Spleen (tissue), 7 donors: ENCODE data around the gene ELK1.

Source experiments
- CTCF ChIP-seq, 11 experiments: fragments of 200-600 bp in 7 of 11; fragments of 450-650 bp in 4 of 11; sonication (generic) in 4 of 11; IDR thresholded peaks in 8 of 11; conservative IDR thresholded peaks in 3 of 11; 1 replicate in 7 of 11; 2 replicates in 4 of 11; pipeline versions ENCODE4 v1.4.0 to v1.8.0; 2016 to 2021; ENCODE audit warnings: antibody characterized with exemption in 11 of 11, inconsistent platforms in 4 of 11, mild to moderate bottlenecking in 1 of 11
- POLR2A ChIP-seq, 3 donors: fragments of 450-650 bp; IDR thresholded peaks; one replicate each; pipeline ENCODE4 v1.5.1; 2017; ENCODE audit warnings: antibody characterized with exemption in 3 of 3, mild to moderate bottlenecking in 1 of 3
- POLR2AphosphoS5 ChIP-seq, 3 donors: sonication (generic); formaldehyde crosslinking; IDR thresholded peaks; one replicate each; pipeline ENCODE4 v1.5.1; 2017; ENCODE audit warnings: antibody characterized with exemption in 3 of 3
- donor health status: DM: no; HTN: no; CAD: no; lungs with moderate emphysema.
- donor health status: DM: no; HTN: no; CAD: no.
- donor health status: DM: no; HTN: no; CAD: no.

GRCh38 chrX:47634871-47635575 lies 15.3 kb downstream of the ELK1 start:
- TF ChIP-seq CTCF (IDR thresholded peaks at IDR 0.05 in 8 of 11, conservative IDR thresholded peaks at IDR 0.05 in 3 of 11) (no peak), POLR2A (IDR thresholded peaks at IDR 0.05) (no peak), POLR2AphosphoS5 (IDR thresholded peaks at IDR 0.05) (no peak)
